NCI-H1417 treated with DMSO at 0.1 percent for 48 hours (cell line): ENCODE data around the gene TAF11L6.
"Not testable (repeated sequence)": the region's sequence is repeated elsewhere in the genome, so short reads cannot be mapped to it uniquely, and the experiment has no call there.

Experiments
- DNase-seq: peaks from one replicate; lab custom pipeline; 2025; lab: John Stamatoyannopoulos, UW

Gene TAF11L6

DNA sequence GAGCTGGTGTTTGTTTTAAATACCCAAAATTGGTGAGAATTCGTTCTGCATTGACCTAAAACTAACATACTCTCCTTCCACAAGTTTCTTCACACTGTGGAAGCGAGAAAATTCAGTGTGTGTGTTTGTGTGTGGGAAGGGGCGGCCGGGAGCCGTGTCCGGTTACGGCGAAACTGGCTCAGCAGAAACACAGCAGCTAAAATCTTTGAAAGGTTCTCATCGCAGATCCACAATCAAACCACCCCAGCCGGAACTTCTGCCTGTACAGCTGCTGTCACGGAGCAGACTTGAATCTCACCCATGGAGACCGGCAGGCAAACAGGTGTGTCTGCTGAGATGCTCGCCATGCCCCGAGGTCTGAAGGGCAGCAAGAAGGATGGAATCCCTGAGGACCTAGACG, at the start of gene TAF11L6:
TSS of gene TAF11L6 (plus strand) at position 301 of the 400 bp plus-strand sequence.
- not testable (repeated sequence) for DNase-seq

DNA sequence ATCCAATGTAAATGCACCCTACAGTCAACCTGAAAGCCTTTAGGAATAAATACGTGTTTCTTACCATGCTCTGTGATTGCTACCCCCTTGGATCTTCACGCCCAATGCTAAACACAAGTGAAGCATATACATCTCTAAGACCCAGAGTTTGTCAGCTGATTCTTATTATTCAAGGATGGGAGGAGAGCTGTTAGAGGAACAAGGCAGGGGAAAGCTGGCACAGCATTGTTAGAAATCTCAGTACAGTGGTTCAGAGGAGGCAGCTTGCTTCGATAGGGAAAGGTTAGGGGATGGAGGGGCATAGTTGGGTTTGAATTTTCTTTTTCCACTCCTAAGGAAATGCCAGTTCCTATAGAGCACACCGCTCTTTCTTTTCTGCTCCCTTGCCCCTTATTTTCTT, 47.1 kb upstream of the TAF11L6 start:
- no peak for DNase-seq

GRCh38 chr5:17482790-17483189, 45.7 kb upstream of the TAF11L6 start:
- no peak for DNase-seq

DNA sequence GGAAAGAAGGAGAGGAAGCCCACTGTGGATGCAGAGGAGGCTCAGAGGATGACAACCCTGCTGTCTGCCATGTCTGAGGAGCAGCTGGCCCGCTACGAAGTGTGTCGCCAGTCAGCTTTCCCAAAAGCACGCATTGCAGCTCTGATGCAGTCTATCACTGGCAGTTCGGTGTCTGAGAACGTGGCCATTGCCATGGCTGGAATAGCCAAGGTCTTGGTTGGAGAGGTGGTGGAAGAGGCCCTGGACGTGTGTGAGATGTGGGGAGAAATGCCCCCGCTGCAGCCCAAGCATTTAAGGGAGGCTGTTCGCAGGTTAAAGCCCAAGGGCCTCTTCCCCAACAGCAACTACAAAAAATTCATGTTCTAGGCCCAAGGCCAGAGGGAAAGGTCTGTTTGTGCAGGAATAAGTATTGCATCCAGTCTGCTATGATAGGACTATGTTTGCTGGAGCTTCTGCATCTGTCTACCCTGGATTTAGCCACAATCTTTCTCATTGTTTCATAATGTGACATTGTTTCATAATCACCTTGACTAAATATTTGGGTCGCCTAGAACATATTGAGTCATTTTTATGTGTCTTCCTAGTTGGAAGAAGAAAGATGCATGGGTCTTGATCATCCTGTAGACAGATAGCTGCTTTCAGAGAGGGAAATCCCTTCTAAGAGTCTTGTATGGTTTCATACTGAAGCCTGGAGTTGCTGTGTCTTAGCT, 41.9 kb upstream of the TAF11L6 start:
- DNase-seq: not testable (repeated sequence)

GRCh38 chr5:17487174-17487512, 41.3 kb upstream of the TAF11L6 start:
- DNase-seq: no peak

DNA sequence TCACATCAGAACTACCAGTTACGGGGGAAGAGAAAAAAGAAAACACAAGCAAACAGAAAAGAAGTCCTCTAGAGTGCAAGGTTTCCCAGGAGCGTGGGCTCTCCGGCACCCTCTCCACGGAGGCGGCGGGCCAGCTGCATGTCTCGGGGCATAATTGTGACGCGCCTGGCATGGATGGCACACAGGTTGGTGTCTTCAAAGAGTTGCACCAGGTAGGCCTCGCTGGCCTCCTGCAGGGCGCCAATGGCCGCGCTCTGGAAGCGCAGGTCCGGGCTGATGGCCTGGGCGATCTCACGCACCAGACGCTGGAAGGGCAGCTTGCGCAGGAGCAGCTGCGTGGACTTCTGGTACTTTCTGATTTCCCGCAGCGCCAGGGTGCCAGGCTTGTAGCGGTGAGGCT, 37.2 kb upstream of the TAF11L6 start:
- not testable (repeated sequence) for DNase-seq

- no peak for DNase-seq
Measured at GRCh38 chr5:17492770-17493169, 35.7 kb upstream of the TAF11L6 start.

DNA sequence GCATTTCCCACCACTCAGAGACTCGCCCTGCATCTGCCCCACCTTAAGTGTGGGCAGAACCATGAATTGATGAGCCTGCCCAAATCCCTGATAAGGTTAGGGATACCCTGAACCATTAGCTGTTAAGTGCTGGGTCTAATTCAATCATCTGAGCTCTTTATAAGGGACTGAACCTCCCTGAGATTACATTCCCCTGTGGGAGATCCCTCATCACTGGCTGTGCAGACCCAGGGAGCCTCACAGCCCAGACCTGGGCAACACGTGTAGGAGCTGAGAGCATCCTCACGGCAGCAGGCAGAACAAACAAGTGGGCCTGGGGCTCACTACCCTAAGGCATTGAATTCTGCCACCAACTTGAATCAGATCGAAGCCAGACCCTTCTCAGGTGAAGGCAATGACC, 31.0 kb upstream of the TAF11L6 start:
- no peak for DNase-seq

GRCh38 chr5:17497931-17498330, 30.5 kb upstream of the TAF11L6 start, which contains the start of gene TAF11L2:
TAF11L2 (plus strand) TSS chr5:17498231.
- DNase-seq: not testable (repeated sequence)

DNA sequence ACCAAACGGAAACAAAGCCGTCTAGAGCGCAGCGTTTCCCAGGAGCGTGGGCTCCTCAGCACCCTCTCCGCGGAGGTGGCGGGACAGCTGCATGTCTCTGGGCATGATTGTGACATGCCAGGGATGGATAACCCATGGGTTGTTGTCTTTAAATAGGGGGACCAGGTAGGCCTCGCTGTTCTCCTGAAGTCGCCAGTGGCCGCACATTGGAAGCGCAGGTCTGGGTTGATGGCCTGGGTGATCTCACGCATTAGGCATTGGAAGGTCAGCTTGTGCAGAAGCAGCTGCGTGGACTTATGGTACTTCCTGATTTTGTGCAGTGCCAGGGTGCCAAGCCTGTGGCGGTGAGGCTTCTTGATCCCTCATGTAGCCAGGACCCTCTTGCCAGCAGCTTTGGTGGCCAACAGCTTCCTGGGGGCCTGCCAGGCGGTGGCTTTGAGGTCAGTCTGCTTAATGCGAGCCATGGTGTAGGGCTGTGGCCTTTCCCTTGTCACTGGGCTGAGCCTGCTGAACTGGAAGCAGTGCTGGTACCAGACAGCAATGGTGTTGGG, 16.6 kb upstream of the TAF11L6 start:
- DNase-seq: no peak

DNA sequence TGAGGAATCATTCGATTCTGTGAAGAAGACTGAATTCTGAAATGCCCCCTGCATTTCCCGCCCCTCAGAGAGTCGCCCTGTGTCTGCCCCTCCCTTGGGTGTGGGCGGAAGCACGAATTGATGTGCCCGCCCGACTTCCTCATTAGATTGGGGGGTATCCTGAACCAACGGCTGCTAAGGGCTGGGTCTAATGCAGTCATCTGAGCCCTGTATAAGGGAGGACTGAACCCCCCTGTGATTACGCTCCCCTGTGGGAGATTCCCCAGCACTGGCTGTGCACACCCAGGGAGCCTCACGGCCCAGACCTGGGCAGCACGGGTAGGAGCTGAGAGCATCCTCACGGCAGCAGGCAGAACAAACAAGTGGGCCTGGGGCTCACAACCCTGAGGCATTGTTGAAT, 10.9 kb upstream of the TAF11L6 start:
- not testable (repeated sequence) for DNase-seq

GRCh38 chr5:17518067-17518466, 10.4 kb upstream of the TAF11L6 start, which contains the start of gene TAF11L3:
TAF11L3 (plus strand) TSS chr5:17518367.
- DNase-seq: not testable (repeated sequence)

DNA sequence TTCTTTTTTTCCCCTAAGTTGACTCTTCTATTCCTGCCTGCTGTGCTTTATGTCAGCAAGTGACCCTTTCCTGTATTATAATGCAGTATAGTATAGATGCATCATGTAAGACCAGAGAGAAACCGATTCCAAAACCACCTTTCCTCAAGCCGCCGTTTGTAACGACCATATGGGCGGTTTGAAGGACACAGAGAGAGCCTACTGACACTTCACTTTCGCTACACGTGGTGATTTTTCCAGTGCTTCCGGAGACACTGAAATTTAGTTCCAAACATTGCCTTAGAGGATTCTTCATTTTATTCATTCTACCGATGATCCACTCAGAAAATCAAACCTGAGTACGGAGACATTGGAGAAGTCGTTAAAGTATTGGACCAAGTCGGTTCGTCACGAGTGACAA, 9.0 kb upstream of the TAF11L6 start:
- not testable (repeated sequence) for DNase-seq

- not testable (repeated sequence) for DNase-seq
Measured at GRCh38 chr5:17521501-17521900, 7.0 kb upstream of the TAF11L6 start, which contains the start of gene TAF11L4. TAF11L4 (plus strand) TSS chr5:17521801.

DNA sequence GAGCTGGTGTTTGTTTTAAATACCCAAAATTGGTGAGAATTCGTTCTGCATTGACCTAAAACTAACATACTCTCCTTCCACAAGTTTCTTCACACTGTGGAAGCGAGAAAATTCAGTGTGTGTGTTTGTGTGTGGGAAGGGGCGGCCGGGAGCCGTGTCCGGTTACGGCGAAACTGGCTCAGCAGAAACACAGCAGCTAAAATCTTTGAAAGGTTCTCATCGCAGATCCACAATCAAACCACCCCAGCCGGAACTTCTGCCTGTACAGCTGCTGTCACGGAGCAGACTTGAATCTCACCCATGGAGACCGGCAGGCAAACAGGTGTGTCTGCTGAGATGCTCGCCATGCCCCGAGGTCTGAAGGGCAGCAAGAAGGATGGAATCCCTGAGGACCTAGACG, 3.5 kb upstream of the TAF11L6 start, which contains the start of gene TAF11L5:
TSS of gene TAF11L5 (plus strand) at position 301 of the 400 bp plus-strand sequence.
- not testable (repeated sequence) for DNase-seq

DNA sequence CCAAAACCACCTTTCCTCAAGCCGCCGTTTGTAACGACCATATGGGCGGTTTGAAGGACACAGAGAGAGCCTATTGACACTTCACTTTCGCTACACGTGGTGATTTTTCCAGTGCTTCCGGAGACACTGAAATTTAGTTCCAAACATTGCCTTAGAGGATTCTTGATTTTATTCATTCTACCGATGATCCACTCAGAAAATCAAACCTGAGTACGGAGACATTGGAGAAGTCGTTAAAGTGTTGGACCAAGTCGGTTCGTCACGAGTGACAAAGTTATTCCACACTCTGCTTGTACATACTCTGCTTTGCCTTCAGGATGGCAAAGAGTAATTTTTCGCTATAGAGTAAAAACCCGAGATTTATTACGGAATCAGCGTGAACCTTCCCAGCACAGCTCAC, 2.0 kb upstream of the TAF11L6 start:
- not testable (repeated sequence) for DNase-seq
